Subcutaneous abdominal adipose tissue (tissue), 5 donors: ENCODE results near the gene REX1BD.

Source experiments
- H3K27ac ChIP-seq: one replicate; pipeline ENCODE4 v1.7.0; 2013; ENCODE audit warnings: low read depth, mild to moderate bottlenecking, inconsistent platforms, low read length, moderate library complexity
- H3K27me3 ChIP-seq, 5 donors: one replicate each; pipeline ENCODE4 v1.7.0; 2013; ENCODE audit warnings: low read length in 5 of 5, inconsistent platforms in 1 of 5; ENCODE audit not compliant: control insufficient read depth in 5 of 5, insufficient read depth in 4 of 5
- H3K36me3 ChIP-seq, 5 donors: one replicate each; pipeline ENCODE4 v1.7.0; 2013; ENCODE audit warnings: low read length in 5 of 5; ENCODE audit not compliant: control insufficient read depth in 5 of 5, insufficient read depth in 5 of 5
- H3K4me1 ChIP-seq, 5 donors: one replicate each; pipeline ENCODE4 v1.7.0; 2013; ENCODE audit warnings: low read length in 5 of 5, mild to moderate bottlenecking in 3 of 5, moderate library complexity in 1 of 5; ENCODE audit not compliant: control insufficient read depth in 5 of 5, insufficient read depth in 5 of 5
- H3K4me3 ChIP-seq, 5 donors: one replicate each; pipeline ENCODE4 v1.7.0; 2013; ENCODE audit warnings: low read length in 5 of 5, low read depth in 1 of 5
- H3K9ac ChIP-seq, 5 donors: one replicate each; pipeline ENCODE4 v1.7.0; 2013; ENCODE audit warnings: low read length in 5 of 5, mild to moderate bottlenecking in 4 of 5, moderate library complexity in 3 of 5
- H3K9me3 ChIP-seq, 5 donors: one replicate each; pipeline ENCODE4 v1.7.0; 2013; ENCODE audit warnings: low read length in 5 of 5; ENCODE audit not compliant: control insufficient read depth in 5 of 5
- donor health status: healthy.
- donor health status: healthy.
- donor health status: healthy.
- donor health status: healthy.
- donor health status: healthy.

The REX1BD gene

DNA sequence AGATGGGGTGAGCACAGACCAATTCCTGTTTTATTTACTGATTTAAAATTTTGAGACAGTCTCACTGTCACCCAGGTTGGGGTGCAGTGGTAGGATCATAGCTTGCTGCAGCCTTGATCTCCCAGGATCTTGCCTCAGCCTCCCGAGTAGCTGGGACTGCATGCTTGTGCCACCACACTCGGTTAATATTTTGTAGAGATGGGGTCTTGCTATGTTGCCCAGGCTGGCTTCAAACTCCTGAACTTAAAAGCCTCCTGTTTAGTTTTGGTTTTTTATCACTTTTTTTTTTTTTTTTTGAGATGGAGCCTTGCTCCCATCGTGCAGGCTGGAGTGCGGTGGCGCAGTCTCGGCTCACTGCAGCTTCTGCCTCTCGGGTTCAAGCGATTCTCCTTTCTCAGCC is 12.2 kb upstream of the REX1BD start:
- Histone ChIP-seq H3K36me3 (peaks cover 0 to 50% (median 45%) of the 10 kb centered on the region in 5 donors), H3K27ac (no peak overlapping the region), H3K9ac (no peak overlapping the region), H3K9me3 (no peaks in the 10 kb centered on the region), H3K4me3 (no peak overlapping the region), H3K27me3 (no peaks in the 10 kb centered on the region), H3K4me1 (peaks cover 9 to 19% (median 16%) of the 10 kb centered on the region in 5 donors)

DNA sequence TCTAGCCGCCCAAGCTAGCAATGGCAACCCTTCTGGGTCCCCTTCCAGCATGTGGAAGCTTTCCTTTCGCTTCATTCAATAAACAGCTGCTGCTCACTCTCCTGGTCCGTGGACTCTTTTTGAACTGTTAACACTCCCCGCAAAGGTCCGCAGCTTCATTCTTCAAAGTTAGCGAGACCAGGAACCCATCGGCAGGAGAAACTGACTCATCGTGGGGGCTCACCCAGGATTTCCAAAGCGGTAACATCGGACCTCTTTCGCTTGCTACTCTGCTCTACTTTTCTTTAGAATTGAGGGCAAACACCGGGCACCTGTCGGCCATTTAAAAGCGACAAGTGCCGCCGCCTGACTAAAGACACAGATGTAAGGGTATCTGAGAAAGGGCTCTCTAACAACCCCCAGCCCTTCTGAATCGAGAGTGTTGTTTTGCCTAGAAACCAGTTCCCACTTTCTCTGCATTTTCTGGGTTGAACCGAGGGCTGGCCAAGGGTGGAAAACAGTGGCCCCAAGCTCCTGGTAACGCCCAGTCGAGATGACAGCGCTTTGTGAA is 11.2 kb upstream of the REX1BD start:
- Histone ChIP-seq H3K4me1 (peaks cover 9 to 14% (median 10%) of the 10 kb centered on the region in 5 donors), H3K9ac (no peak overlapping the region), H3K4me3 (no peak overlapping the region), H3K9me3 (no peaks in the 10 kb centered on the region), H3K27ac (no peak overlapping the region), H3K27me3 (no peaks in the 10 kb centered on the region), H3K36me3 (peaks cover 0 to 50% (median 45%) of the 10 kb centered on the region in 5 donors)

DNA sequence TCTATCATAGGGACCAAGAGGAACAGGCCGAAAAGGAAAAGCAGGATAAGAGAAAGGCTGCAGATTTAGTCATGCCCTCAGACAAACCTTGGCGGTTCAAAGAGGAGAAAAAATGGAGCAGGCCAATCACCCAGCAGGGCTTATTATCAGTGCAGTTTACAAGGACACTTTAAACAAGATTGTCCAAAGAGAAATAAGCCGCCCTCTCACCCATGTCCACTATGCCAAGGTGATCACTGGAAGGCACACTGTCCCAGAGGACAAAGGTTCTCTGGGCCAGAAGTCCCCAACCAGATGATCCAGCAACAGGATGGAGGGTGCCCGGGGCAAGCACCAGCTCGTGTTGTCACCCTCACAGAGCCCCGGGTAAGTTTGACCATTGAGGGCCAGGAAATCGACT is 8.3 kb upstream of the REX1BD start:
- peaks cover 0 to 27% (median 23%) of the 10 kb centered on the region in 5 donors for H3K36me3 ChIP-seq
- no peaks in the 10 kb centered on the region for H3K4me1 ChIP-seq
- H3K9me3 ChIP-seq: no peaks in the 10 kb centered on the region

DNA sequence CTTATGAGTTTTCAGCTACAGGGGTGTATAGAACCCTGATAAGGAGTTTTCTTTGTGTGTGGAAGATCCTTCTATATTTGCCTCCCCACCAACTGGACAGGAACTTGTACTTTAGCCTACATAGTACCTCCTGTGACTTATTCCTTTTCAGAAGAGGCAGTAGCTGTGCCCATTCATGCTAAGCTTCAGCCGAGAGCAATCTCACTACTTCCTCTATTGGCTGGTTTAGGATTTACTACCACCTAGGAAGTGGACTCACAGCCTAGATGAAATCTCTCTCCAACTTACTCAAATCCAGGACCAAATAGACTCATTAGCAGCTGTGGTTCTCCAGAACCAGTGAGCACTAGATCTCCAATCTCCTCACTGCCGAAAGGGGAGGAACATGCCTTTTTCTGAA is 2.3 kb upstream of the REX1BD start:
- Histone ChIP-seq H3K9me3 (no peaks in the 10 kb centered on the region), H3K27ac (no peak overlapping the region), H3K4me3 (no peak overlapping the region), H3K9ac (no peak overlapping the region), H3K4me1 (peaks cover 0 to 32% (median 27%) of the 10 kb centered on the region in 5 donors), H3K36me3 (peaks cover 0 to 7% (median 7%) of the 10 kb centered on the region in 5 donors), H3K27me3 (no peaks in the 10 kb centered on the region)

More for the DNA sequence above, 8.3 kb upstream of the REX1BD start:
- Histone ChIP-seq H3K4me3 (no peak overlapping the region), H3K27ac (no peak overlapping the region), H3K27me3 (no peaks in the 10 kb centered on the region), H3K9ac (no peak overlapping the region)

DNA sequence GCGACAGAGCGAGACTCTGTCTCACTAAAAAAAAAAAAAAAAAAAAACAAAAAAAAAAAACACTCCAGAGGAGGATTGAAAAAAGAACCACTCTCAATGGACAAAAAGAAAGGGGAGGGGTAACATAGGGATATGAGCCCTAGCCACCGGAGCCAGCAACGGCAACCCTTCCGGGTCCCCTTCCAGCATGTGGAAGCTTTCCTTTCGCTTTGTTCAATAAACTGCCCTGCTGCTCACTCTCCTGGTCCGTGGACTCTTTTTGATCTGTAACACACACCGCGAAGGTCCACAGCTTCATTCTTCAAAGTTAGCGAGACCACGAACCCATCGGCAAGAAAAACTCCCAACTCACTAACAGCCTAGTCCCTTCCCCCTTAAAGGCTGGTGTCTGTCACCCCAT is 1.0 kb upstream of the REX1BD start:
- no peak overlapping the region for H3K27ac ChIP-seq
- no peaks in the 10 kb centered on the region for H3K9me3 ChIP-seq
- peak overlapping the region in 2 of 5 donors; percentile 23 to 71 for H3K9ac ChIP-seq

GRCh38 chr19:18587962-18588610 is 512 bp upstream of the REX1BD start:
- peak overlapping the region; percentile 65 to 91 (median 81) for H3K4me3 ChIP-seq
- no peaks in the 10 kb centered on the region for H3K9me3 ChIP-seq
- no peaks in the 10 kb centered on the region for H3K27me3 ChIP-seq
- H3K36me3 ChIP-seq: peaks cover 0 to 10% (median 7%) of the 10 kb centered on the region in 5 donors
- H3K27ac ChIP-seq: peak overlapping the region; percentile 81
- H3K4me1 ChIP-seq: peaks cover 0 to 42% (median 34%) of the 10 kb centered on the region in 5 donors
- H3K9ac ChIP-seq: peak overlapping the region in 4 of 5 donors; percentile 69 to 81 (median 70)

More for the DNA sequence above, 1.0 kb upstream of the REX1BD start:
- H3K4me3 ChIP-seq: no peak overlapping the region
- no peaks in the 10 kb centered on the region for H3K27me3 ChIP-seq
- H3K4me1 ChIP-seq: peaks cover 0 to 42% (median 34%) of the 10 kb centered on the region in 5 donors
- peaks cover 0 to 10% (median 7%) of the 10 kb centered on the region in 5 donors for H3K36me3 ChIP-seq

DNA sequence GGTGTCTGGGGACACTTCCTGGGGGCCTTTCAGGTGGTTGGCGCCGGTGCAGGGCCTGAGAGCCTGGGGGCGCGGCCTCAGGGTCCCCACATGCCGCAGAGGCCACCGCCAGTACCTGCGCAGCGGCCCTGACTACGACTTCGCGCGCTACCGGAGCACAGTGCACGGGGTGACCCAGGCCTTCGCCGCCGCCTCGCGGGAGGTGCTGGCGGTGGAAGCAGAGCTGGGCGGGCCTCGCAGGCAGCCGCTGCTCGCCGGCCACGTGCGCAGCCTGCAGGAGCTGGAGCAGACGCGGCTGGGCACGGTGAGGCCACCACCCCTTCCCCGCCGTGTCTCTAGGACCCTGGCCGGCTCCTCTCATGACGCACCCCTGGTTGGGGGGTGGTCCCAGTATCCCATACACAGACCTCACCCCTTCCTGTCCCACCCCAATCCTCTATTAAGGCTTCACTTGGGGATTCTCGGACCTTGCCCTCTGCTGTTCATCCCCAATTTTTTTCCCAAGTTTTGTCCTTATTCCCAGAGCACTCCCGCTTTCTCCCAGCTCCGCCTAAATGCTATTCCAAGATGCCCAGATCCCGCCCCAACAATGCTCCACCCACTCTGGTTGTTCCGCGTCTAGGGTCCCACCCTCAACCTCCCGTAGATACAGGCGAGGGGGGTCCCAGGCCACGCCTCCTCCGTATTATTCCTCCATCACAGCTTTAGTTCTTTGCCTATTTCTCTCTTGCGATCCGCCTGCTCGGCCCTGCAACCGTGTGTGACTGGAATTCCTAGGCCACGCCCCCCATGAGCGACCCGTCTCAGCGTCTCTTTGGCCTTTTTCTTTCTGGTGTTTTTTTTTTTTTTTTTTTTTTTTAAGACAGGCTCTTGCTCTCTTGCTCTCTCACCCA is 1.0 kb downstream of the REX1BD start:
- H3K9me3 ChIP-seq: no peaks in the 10 kb centered on the region
- H3K27me3 ChIP-seq: no peaks in the 10 kb centered on the region
- H3K4me1 ChIP-seq: peaks cover 0 to 51% (median 41%) of the 10 kb centered on the region in 5 donors
- H3K4me3 ChIP-seq: peak overlapping the region; percentile 74 to 91 (median 81)
- H3K9ac ChIP-seq: peak overlapping the region in 4 of 5 donors; percentile 69 to 81 (median 70)
- peaks cover 0 to 10% (median 7%) of the 10 kb centered on the region in 5 donors for H3K36me3 ChIP-seq
- H3K27ac ChIP-seq: peak overlapping the region; percentile 81

- Histone ChIP-seq H3K4me3 (peak overlapping the region in 1 of 5 donors; percentile 44), H3K9me3 (no peaks in the 10 kb centered on the region), H3K27me3 (peaks cover 0 to 4% (median 0%) of the 10 kb centered on the region in 5 donors), H3K4me1 (peaks cover 0 to 57% (median 47%) of the 10 kb centered on the region in 5 donors), H3K27ac (no peak overlapping the region), H3K36me3 (peaks cover 0 to 10% (median 7%) of the 10 kb centered on the region in 5 donors), H3K9ac (no peak overlapping the region)
These were observed 2.0 kb downstream of the REX1BD start for GRCh38 chr19:18590273-18591272.

- H3K36me3 ChIP-seq: peaks cover 0 to 10% (median 7%) of the 10 kb centered on the region in 5 donors
These were observed 3.3 kb downstream of the REX1BD start for GRCh38 chr19:18591735-18592385.

More at GRCh38 chr19:18591735-18592385, 3.3 kb downstream of the REX1BD start:
- Histone ChIP-seq H3K27me3 (peaks cover 0 to 7% (median 2%) of the 10 kb centered on the region in 5 donors), H3K27ac (no peak overlapping the region), H3K4me1 (peaks cover 0 to 59% (median 47%) of the 10 kb centered on the region in 5 donors), H3K9me3 (no peaks in the 10 kb centered on the region), H3K9ac (no peak overlapping the region), H3K4me3 (no peak overlapping the region)
